ENCODE results near the gene RERE.

The RERE gene

DNA sequence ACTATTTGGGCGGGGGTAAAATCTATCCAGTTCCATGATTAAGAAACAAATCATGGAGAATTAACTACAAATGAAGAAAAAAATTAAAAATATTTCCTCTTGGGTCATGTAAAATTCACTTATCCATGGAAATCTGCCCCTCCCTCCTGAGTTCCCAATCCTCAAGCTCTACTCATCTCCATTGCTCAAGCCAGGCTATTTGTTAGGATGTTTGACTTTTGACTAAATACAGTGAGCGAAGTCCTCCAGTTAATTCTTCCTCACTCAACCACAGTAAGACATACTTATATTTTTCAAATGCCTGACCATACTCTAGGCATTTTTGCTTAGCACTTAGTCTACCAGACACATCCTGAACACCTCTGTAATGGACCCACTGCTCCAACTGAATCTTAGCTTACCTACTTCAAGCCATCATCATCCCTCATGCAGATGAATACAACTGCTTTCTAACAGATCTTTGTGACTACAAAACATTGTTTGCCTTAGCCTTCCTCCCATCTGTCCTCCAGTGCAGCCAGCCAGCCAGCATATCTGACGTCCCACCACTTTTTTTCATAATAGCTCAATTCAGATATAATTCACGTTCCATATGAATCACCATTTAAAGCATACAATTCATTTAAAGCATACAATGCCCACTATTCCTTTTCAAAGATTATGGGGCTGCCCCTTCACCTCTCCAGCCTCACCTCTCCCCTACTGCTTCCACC lies 154.2 kb downstream of the RERE start:
- no peak for DNase-seq

DNA sequence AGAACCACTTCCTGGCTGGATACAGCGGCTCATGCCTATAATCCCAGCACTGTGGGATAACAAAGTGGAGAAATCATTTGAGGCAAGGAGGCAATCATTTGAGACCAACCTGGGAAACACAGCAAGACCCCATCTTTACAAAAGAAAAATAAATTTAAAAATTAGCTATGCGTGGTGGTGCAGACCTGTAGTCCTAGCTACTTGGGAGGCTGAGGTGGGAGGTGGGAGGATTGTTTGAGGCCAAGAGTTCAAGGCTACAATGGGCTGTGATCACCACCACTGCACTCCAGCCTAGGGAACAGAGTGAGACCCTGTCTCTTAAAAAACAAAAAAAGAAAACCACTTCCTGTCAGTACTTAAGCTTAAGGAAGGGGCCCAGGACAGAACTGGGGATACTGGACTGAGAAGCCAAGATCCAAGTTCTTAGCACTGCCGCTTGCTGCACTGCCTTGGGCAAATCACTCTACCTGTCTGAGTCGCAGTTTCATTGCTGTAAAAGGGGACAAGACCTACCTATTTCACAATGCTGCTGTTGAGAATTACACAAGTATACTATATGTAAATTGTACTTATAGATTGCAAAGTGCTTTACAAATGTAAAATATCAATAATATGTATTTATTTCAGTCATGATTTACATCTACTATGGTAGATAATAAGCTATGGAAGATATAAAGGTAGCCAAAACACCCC lies 154.9 kb downstream of the RERE start:
- DNase-seq = no peak

DNA sequence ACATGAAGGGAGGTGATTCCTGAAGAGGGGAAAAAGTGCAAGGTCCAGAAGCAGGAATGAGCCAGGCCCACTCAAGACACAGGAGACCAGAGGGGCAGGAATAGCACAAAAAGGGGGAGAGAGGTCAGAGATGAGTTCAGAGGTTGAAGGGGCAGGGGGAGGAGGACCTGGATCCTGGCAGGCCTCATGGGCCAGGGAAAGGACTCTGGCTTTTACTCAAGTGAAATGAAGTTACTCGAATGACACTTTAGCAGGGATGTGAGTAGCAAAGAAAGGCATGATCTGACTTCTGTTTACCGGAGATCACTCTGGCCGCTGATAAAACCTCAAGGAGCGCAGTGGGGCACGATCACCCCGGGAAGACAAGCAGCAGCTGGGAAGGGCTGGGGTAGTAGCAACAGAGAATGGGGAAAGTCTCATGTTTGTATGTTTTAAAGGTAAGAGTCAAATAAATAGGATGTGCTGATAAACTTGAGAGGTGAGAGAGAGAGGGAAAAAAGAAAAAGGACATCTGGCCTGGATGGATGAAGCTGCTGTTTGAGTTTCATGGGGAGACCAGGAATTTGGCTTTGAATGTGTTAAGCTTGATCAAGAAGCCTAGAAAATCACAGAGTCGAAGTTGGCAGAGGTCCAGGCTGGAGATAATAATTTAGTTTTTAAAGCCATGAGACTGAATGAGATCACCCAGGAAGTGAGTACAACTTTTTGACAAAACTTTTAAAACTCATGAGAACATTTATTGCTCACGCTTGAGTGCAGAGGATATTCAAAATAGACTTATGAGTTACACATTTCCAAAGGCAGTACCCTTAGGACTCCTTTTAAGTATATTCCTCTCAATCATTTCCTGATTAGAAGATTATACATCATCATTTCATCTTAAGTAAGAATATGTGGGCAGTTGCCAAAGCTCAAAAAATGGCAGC lies 156.0 kb downstream of the RERE start:
- DNase-seq = no peak

DNA sequence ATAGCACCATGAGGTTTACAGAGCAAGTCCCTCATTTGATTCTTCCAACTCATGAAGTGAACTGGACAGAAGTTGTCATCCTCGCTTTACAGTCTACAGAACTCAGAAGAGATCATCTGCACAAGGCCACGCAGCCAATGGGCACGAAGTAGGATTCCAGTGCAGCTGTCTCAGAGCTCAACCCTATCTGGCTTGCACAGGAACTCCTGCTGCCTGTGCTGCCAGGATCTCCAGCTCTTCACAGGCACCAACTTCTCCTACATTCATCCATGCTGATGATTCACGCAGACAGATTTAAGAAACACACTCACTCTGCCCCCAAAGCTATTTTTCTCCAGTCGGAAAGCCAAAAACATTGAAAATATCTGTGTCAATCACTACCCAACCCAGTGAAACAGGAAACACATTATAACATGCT lies 157.0 kb downstream of the RERE start:
- no peak for DNase-seq

DNA sequence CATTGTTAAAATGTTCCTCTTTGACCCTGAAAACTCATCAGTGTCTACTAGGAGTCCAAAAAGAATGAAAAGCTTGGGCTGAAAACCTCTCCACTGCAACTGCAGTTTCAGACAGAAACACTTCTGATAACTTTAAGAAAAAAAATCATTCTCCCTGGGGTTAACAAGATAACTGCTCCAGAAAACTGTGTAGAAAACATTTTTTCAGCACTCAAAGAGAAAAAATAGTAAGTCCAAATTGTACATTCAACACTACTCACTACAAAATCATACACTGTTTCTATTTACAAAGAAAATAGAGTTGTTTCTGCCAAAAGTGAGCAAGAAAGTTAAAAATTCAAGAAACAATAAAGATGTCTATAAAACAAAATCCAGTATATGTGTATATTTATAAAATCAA lies 157.8 kb downstream of the RERE start:
- DNase-seq = no peak

DNA sequence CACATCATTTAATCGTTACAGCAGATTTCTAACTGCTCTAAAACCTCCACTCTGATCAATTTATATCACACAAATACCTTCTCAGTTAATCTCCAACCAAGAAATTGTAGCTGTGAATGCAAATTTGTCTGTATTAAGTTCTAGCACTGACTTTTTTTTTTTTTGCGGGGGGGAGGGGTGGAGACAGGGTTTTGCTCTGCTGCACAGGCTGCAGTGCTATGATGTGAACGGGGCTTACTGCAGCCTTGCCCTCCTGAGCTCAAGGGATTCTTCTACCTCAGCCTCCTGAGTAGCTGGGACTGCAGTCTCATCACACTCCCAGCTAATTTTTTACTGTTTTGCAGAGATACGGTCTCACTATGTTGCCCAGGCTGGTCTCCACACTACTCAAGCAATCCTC lies 163.6 kb downstream of the RERE start:
- no peak for DNase-seq

DNA sequence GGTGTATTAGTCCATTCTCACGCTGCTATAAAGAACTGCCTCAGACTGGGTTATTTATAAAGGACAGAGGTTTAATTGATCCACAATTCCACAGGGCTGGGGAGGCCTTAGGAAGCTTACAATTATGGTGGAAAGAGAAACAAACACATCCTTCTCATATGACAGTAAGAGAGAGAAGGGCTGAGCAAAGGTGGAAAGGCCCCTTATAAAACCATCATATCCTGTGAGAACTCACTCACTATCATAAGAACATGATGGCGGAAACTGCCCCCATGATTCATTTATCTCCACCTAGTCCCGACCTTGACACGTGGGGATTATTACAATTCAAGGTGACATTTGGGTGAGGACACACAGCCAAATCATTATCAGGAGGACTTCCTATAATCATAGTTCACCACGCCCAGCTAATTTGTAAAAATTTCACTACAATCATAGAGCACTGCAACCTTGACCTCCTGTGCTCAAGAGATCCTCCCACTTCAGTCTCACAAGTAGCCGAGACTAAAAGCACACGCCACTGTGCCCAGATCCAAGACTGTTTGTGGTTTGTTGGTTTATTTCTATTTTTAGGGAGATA lies 164.9 kb downstream of the RERE start:
- no peak for DNase-seq

DNA sequence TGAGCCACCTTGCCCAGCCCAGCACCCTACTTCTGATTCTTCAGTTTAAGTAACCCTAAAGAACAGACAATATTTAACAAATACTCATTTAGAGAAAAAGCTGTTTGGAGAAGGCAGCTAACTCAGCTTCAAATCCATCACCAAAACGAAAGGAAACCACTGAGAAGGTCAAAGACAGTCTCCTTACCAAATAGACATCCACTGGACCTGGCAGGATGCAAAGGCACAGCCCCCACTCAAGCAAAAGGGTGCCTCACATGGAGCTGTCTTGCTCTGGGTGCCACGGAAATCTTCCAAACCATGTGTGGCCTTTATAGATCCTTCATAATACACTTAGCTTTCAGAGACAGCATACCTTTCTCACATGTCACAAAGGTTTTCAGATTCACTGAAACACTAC lies 165.5 kb downstream of the RERE start:
- no peak for DNase-seq

DNA sequence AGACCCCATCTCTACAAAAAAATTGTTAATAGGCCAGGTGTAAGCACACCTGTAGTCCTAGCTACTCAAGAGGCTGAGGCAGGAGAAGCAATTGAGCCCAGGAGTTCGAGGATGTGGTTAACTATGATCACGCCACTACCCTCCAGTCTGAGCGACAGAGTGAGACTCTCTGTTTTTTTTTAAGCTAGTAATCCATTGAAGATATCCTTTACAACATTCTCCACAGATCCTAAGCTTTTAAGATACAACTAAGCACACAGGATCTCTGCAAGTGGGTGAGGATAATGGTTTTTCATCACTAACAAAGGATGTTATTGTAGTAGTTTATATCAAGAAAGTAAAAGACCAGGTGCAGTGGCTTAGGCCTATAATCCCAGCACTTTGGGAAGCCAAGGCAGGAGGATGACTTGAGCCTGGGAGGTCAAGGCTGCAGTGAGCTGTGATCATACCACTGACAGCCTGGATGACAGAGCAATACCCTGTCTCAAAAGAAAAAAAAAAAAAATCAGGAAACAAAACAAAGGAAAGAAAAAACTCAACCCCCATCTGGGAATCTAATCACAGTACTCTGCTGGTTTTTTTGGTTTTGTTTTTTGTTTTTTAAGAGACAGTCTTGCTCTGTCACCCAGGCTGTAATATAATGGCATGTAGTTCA lies 166.1 kb downstream of the RERE start:
- no peak for DNase-seq

DNA sequence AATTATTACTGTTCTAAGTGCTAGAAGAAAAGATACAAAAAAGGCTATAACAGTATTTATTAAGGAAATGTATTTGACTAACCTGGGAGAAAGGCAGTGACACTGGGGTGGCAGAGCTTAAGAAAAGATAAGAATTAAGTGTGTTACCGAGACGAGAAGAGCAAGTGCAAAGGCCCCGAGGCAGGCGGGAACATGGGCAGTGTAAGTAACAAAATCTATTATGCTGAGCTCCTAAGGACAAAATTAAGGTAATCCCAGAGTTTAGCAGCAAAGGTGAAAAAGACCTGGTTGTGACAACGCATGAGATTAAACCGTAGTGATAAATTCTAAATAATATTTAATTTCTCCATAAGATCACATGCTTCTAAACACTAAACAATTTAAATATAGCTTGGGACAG lies 167.6 kb downstream of the RERE start:
- DNase-seq = no peak

DNA sequence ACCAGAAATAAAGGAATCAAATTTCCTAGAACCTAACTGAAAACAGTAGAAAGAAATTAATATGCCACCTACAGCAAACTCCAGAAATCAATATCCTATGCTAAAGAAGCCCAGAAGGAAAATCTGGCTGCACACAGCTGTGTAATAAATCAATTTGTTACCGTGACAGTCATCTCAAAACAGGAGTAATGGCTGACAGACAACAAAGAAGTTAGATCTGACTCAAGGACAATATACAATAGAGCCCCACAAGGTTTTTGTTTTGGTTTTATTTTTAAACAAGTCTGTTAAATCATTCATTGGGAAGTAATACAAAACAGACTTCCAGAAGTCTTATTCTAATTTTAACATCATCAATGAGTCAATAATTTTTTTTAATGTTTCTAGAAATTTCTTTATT lies 168.4 kb downstream of the RERE start:
- DNase-seq = no peak

DNA sequence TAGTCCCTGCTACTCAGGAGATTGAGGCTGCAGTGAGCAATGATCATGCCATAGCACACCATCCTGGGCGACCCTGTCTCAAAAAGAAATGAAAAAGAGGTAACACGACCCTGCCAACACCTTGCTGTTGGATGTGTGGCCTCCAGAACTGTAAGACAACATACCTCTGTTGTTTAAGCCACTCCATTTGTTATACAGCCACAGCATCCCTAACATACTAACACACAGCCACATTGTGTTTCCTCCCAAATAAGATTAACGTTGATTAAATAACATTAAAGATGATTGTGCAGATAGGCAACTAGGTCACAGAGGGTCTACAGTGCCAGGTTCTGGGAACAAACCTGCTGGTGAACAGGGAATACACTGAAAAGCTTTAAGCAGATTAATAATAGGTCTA lies 170.4 kb downstream of the RERE start:
- DNase-seq = no peak

DNA sequence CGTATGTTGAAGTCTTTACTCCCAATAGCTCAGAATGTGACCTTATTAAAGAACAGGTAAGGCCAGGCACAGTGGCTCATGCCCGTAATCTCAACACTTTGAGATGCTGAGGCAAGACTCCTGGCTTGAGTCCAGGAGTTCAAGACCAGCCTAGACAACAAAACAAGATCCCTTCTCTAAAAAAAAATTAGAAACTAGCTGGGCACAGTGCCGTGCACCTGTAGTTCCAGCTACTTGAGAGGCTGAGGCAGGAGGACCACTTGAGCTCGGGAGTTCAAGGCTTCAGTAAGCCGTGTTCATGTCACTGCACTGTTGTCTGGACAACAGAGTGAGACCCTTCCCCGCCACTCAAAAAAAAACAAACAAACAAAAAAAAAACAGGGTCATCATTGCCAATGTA lies 171.3 kb downstream of the RERE start:
- no peak for DNase-seq

DNA sequence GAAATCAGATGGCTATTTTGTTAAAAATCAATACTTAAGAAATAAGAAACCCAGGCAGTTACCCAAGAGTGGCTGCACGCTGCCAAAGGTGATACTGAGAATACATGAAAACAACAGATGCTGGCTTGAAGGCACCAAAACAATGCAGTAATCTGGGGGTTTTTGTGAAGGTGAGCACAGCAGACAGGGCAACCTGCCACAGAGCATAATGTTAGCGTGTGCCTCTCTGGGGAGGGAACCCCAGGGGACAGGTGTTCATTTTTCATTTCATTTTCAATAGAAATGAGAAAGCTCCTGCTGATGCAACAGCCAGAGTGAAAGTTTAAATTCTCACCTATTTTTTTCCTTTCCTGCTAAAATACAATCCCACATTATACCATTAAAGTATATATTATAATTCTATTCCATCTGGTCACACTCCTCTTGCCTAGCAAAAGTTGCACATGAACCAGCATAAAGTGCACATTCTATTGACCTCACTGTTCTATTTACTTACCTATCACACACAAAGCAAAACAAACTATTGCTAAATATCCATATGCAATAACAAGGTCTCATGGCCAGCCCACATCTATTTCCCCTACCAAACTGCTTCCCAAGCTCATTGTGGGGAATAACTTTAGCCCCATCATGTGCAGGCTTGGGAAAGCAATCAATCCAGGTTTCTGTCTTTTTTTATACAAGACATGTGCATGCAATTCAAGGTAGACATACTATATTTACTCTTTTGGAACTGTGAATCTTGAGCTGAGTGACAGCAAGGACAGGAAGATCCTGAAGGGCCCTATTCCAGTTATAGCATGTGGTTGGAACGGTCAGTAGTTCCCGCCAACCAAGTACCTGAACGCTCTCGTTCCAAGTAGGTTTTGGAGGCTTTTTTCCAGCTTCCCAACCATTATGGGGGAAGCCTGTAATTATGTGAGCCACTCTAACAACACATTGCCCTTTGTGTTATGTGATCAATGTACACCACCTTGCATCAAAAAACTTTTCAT lies 173.6 kb downstream of the RERE start:
- DNase-seq = no peak

DNA sequence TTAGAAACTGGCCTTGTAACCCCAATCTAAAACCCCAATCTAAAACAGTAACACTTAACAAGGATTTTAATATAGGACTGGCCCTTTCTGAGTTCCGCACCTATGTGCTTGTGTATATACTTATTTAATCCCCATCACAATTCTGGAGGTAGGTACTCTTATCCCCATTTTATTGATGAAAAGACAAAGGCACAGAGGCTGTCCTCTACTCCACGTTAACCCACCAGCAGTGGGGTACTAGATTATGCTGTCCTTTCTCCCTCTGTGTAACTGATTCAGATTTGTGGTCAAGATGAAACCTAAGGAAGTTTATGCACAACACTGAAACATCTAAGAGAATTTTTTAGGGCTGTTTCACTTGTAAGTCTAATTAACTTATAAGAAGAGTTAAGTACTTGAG lies 175.3 kb downstream of the RERE start:
- no peak for DNase-seq

DNA sequence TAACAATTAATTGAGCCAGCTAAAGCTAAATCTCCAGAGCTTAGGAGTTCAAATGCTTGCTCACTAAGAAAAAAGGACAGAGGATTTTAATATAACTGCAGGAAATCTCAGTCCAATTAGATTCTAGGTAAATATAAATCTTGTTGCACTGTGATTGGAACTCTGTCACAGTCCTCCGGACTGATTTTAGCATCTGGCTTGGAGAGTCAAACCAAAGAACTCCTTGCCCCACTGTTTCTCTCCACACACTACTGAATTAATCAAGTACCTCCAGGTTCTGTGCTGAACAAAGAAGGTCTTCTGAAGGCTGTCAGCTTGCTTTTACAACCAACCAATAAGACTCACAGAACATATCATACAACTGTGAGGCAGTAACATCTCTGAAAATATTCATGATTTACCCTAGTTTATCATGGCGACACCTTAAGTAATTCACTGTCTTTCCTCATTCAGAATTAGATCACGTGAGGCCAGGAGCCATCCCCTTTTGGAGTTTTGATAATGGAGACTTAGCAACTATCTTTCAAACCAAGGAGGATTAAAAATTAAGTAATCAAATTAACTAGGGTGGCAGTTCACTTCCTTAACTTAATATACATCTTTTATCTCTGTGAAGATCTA lies 176.0 kb downstream of the RERE start:
- DNase-seq = no peak

DNA sequence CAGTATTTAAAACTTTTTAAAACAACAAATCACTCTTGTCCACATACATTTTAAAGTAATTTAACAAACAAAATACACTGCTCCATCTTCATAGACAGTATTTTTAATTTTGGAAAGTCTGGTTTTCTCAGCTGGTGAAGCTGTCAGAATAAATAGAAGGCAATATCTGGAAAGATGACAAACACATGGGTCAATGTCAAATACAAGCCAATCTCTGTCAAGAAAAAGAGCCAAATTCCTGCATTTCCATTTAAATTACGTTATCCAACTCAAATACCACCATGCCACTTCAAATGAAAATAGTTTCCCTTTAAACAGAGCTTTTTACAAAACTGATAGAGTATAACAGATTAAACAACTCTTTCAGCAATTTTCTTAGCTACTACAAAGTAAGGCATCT lies 176.5 kb downstream of the RERE start:
- no peak for DNase-seq

DNA sequence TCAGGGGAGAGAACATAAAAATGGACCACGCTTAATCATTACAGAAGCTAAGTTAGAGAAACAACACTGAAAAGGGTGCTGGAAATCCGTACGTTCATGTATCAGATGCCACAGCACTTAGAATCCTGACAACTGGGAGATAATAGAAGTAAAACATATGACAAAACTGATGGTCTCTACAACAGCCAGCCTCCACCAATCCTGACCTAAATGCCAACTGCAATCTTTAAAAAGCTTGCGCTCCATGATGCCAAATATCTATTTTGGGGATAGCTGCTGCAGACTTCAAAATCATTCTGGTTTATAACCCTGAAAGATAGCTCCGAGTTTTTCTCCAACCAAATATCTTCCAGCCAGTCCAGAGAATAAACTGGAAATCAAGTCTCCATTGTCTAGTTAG lies 178.3 kb downstream of the RERE start:
- DNase-seq = no peak

DNA sequence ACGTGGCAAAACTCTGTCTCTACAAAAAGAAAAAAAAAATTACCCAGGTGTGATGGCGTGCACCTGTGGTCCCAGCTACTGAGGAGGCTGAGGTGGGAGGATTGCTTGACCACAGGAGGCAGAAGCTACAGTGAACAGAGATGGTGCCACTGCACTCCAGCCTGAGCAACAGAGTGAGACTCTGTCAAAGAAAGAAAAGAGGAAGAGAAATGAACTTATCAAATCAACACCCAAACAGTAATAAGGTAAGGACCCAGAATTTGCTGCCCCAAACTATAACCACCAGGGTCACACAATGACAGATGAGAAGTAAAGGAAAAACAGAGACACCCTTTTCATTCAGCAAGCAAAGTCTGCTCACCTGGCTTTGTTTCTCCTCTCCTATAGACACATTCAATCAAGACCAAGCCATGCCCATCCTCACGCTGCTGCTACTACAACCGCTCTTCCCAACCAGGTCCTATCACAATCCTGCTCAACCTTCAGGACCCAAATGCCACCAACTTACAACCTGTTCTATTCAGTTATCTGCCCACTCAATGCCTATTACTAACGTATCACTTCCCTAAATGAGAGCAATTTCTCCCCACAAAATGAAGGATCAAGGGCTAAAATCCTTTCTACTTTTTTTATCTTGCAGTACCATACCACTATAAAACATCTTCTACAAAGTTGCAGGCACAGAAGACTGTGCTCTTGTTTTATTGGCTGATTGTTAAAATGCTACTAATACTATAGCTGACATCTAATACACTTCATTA lies 183.5 kb downstream of the RERE start:
- DNase-seq = no peak

DNA sequence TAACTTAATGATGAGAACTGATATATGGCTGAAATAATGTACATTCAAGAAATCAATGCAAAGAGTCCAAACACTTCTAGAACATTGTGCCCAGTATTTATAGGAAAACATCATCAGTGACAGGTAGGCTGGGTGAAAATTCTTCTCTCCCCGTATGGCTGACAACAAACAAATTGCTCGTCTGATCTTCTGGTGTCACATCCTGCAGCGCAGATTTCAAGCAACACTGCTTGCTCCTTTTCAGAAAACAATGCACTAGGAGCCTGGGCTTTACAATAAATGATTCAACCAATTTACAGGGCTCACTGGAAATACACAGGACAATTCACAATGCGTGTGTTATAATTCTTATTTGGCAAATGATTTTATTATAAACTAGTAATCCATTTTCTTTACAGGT lies 185.3 kb downstream of the RERE start:
- DNase-seq = no peak

All from effector CD4-positive, alpha-beta T cell (primary cell).